Transverse colon (tissue), 4 donors: ENCODE data around the gene CCDC38. TPM values are rescaled to one million over a fixed set of nuclear protein-coding genes. Genes with fewer than 3 reads are reported as not detected.

Experiments used
- DNase-seq: peaks from one replicate; pipeline ENCODE4 v3.0.0-alpha.2; 2019
- H3K27ac ChIP-seq, 4 donors: fragments of 200-600 bp; sonication (generic); 2 replicates each; pipeline ENCODE4 v1.5.1; 2016 to 2018; ENCODE audit warnings: inconsistent platforms in 4 of 4
- H3K27me3 ChIP-seq: fragments of 200-600 bp; sonication (generic); 2 replicates; pipeline ENCODE4 v1.5.1; 2017; ENCODE audit warnings: inconsistent platforms
- H3K36me3 ChIP-seq, 4 donors: fragments of 200-600 bp; sonication (generic); 2 replicates each; pipeline ENCODE4 v1.5.1; 2017 to 2019; ENCODE audit warnings: inconsistent platforms in 4 of 4
- H3K4me1 ChIP-seq, 4 donors: fragments of 200-600 bp; sonication (generic); 2 replicates each; pipeline ENCODE4 v1.5.1; 2017 to 2020; ENCODE audit warnings: inconsistent platforms in 4 of 4
- H3K4me3 ChIP-seq, 4 donors: fragments of 200-600 bp; sonication (generic); 1 replicate in 1 of 4; 2 replicates in 3 of 4; pipeline versions ENCODE4 v1.5.1 to v1.6.1; 2017 to 2019; ENCODE audit warnings: inconsistent platforms in 4 of 4
- H3K9me3 ChIP-seq, 2 donors: fragments of 200-600 bp; sonication (generic); 2 replicates each; pipeline ENCODE4 v1.5.1; 2017 to 2019; ENCODE audit warnings: inconsistent platforms in 2 of 2
- CTCF ChIP-seq, 5 experiments: fragments of 200-600 bp in 3 of 5; fragments of 450-650 bp in 2 of 5; sonication (generic) in 3 of 5; IDR thresholded peaks; 1 replicate in 2 of 5; 2 replicates in 3 of 5; pipeline ENCODE4 v1.5.1; 2016 to 2017; ENCODE audit warnings: antibody characterized with exemption in 5 of 5, inconsistent platforms in 3 of 5, mild to moderate bottlenecking in 2 of 5, moderate library complexity in 1 of 5
- EP300 ChIP-seq: sonication (generic); formaldehyde crosslinking; IDR thresholded peaks from one replicate; pipeline ENCODE4 v1.6.1; 2017; ENCODE audit warnings: antibody characterized with exemption, low read depth
- POLR2A ChIP-seq: fragments of 450-650 bp; IDR thresholded peaks from one replicate; pipeline ENCODE4 v1.6.1; 2016; ENCODE audit warnings: antibody characterized with exemption, mild to moderate bottlenecking, moderate library complexity
- POLR2AphosphoS5 ChIP-seq, 3 donors: sonication (generic); formaldehyde crosslinking; IDR thresholded peaks; one replicate each; pipeline ENCODE4 v1.6.1; 2016; ENCODE audit warnings: antibody characterized with exemption in 3 of 3
- WGBS, 2 donors: methylation state at CpG; one replicate each; pipeline ENCODE4 v1.1.5; 2018; ENCODE audit warnings: low coverage in 1 of 2; 5-methylcytosine and 5-hydroxymethylcytosine counted together
- in situ Hi-C, 4 donors: fragments of 200-750 bp; cut with MboI; loops; one replicate each; pipeline versions ENCODE4 v1.15.0 to v1.15.1; 2017; ENCODE audit warnings: low sequenced_read_pairs in 3 of 4, low pct_ligation_motif_present in 1 of 4, low pct_unique_long_range_greater_than_20kb in 1 of 4
- intact Hi-C: fragments of 100-400 bp; cut with DNase I; formaldehyde crosslinking; loops from one replicate; pipeline ENCODE4 v1.15.1; 2023; ENCODE audit warnings: low total_unique reads
- total RNA-seq, 4 donors: library from RNA; depleted of rRNA; stranded (reverse); fragments of >200 nt; gene quantifications; one replicate each; pipeline ENCODE4 v1.1.0, GENCODE V29; 2016

Gene CCDC38
- total RNA-seq, 4 donors from 2014 or later, result not detected

GRCh38 chr12:95898081-95898480, 44.3 kb downstream of the CCDC38 start:
- no peak for DNase-seq
- 60 to 64% methylated on average over 4 of the region's 4 CpGs for WGBS, 2 donors
- Histone ChIP-seq H3K36me3 (no peaks in the 10 kb centered on the region), H3K27me3 (no peaks in the 10 kb centered on the region), H3K4me1 (no peaks in the 10 kb centered on the region), H3K27ac (no peak overlapping the region), H3K4me3 (no peak overlapping the region), H3K9me3 (peaks cover 0 to 5% of the 10 kb centered on the region in 2 donors)
- in situ Hi-C loops, result no loop called here
- TF ChIP-seq POLR2AphosphoS5 (IDR thresholded peaks at IDR 0.05) (no peak), CTCF (IDR thresholded peaks at IDR 0.05) (no peak), EP300 (no peak), POLR2A (no peak)
- intact Hi-C loops, result no loop called here

- no peak overlapping the region for H3K27ac ChIP-seq
- H3K9me3 ChIP-seq, result no peaks in the 10 kb centered on the region
- no peak for DNase-seq
- intact Hi-C loops (no loop called here), in situ Hi-C loops (no loop called here)
- no peak overlapping the region for H3K4me3 ChIP-seq
- H3K4me1 ChIP-seq, result no peaks in the 10 kb centered on the region
- no peaks in the 10 kb centered on the region for H3K27me3 ChIP-seq
- WGBS, 2 donors, result 76 to 100% methylated on average over 4 of the region's 4 CpGs
- TF ChIP-seq CTCF (IDR thresholded peaks at IDR 0.05) (no peak), POLR2AphosphoS5 (IDR thresholded peaks at IDR 0.05) (no peak), EP300 (no peak), POLR2A (no peak)
- H3K36me3 ChIP-seq, result no peaks in the 10 kb centered on the region
Measured at GRCh38 chr12:95896846-95897245, 45.6 kb downstream of the CCDC38 start.

DNA sequence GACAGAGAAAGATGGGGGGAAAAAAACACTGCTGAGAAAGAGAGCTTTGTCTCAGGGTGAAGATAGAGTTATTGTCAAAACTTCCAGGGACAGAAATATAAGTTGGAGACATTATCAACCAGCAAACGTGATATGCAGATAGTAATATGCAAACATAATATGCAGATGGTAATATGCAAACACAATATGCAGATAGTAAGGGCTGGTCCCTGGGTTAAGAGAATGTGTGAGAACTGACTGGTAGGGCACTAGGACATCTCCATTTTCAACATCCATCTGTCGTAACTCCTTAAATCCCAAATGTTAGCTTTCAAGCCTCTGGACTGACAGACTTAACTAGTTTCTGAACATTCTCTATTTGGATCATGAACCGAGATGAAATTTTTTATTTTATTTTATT, 51.5 kb downstream of the CCDC38 start:
- in situ Hi-C loops, result no loop called here
- DNase-seq, result no peak
- 69 to 77% methylated on average over 3 of the region's 3 CpGs for WGBS, 2 donors

GRCh38 chr12:95887311-95887710, 55.1 kb downstream of the CCDC38 start:
- Histone ChIP-seq H3K9me3 (peaks cover 0 to 4% of the 10 kb centered on the region in 2 donors), H3K4me3 (no peak overlapping the region), H3K4me1 (peaks cover 0 to 5% (median under 1%) of the 10 kb centered on the region in 4 donors), H3K27ac (no peak overlapping the region), H3K27me3 (no peaks in the 10 kb centered on the region), H3K36me3 (no peaks in the 10 kb centered on the region)
- in situ Hi-C loops (no loop called here), intact Hi-C loops (no loop called here)
- 80 to 96% methylated on average over 4 to 5 of the region's 5 CpGs for WGBS, 2 donors
- TF ChIP-seq POLR2AphosphoS5 (IDR thresholded peaks at IDR 0.05) (no peak), POLR2A (no peak), EP300 (no peak), CTCF (IDR thresholded peaks at IDR 0.05) (no peak)
- no peak for DNase-seq

More for the DNA sequence above, 51.5 kb downstream of the CCDC38 start:
- Histone ChIP-seq H3K9me3 (no peaks in the 10 kb centered on the region), H3K27me3 (no peaks in the 10 kb centered on the region), H3K36me3 (no peaks in the 10 kb centered on the region), H3K4me3 (no peak overlapping the region), H3K27ac (no peak overlapping the region), H3K4me1 (no peaks in the 10 kb centered on the region)
- intact Hi-C loops, result no loop called here
- TF ChIP-seq POLR2AphosphoS5 (IDR thresholded peaks at IDR 0.05) (no peak), EP300 (no peak), POLR2A (no peak), CTCF (IDR thresholded peaks at IDR 0.05) (no peak)
